DMS 273 (cell line): ENCODE data around the gene COQ2.
A peak's percentile ranks its signal among the peaks of the same experiment; 100 is the strongest.
"Not testable (repeated sequence)": the region's sequence is repeated elsewhere in the genome, so short reads cannot be mapped to it uniquely, and the experiment has no call there.

Source experiments
- DNase-seq: peaks from one replicate; lab custom pipeline; 2025; ENCODE audit not compliant: unreplicated experiment; lab: John Stamatoyannopoulos, UW

The COQ2 gene

DNA sequence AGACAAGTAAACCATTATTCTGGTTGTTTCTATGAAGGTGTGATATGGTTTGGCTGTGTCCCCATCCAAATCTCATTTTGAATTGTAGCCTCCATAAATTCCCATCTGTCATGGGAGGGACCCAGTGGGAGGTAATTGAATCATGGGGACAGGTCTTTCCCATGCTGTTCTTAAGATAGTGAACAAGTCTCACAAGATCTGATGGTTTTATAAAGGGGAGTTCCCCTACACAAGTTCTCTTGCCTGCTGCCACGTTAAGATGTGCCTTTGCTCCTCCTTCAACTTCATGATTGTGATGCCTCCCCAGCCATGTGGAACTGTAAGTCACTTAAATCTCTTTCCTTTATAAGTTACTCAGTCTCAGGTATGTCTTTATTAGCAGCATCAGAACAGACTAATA, 3.8 kb upstream of the COQ2 start:
- not testable (repeated sequence) for DNase-seq

DNA sequence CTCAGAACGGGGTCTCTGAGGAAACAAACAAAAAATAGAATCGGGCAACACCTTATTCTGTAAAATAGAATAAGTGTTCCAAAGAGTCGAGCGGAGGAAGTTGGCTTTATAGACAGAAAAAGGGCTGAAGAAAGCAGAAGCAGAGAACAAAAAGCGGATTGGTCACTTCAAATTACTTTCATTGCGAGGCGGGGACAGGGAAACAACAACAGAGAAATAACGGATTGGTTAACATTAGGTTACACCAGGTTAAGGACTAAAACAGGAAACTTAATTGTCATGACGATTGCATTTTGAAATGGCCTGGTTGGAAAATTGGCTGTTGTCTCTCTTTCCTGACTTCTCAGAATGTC, 433 bp upstream of the COQ2 start:
- peak; percentile 51 for DNase-seq

DNA sequence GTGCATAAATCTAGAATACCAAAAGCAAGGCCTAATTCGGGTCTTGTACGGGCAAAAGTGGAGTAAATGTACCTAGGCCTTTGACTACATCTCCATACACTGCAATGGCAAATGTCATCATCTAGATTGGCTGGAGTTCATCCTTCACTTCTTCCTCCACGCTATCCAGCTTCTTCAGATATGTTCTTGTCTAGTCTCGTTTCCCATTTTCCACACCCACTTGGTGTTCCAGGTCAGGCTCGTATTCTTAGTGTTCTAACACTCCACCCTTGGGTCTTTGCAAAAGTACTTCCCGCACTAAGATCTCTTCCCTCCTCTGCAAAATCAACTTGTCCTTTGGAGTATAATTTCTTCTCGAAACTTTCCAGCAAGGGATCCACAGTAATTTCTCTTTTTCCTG, 1.4 kb downstream of the COQ2 start:
- DNase-seq: peak; percentile 1

DNA sequence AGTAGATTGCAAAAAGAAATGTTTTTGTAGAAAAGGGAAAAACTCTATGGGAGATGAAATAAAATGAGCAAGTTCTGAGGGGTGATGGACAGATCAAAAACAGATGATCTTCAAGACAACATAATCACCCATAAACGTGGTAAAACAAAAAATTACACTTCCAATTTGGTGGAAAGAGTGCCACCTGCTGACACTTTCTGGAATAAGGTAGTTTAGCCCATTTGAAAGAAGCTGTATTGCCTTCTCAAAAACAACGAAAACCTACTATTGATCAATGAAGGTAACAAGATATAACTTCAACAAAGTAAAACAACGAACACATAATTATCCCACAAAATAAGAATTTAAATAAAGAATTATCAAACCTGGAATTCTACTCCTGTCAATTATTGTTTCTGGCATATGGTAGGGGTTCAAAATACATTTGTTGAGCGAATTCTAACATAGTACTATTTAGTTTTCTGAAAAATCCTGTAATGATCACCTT, 2.5 kb downstream of the COQ2 start:
- peak; percentile 64 for DNase-seq

DNA sequence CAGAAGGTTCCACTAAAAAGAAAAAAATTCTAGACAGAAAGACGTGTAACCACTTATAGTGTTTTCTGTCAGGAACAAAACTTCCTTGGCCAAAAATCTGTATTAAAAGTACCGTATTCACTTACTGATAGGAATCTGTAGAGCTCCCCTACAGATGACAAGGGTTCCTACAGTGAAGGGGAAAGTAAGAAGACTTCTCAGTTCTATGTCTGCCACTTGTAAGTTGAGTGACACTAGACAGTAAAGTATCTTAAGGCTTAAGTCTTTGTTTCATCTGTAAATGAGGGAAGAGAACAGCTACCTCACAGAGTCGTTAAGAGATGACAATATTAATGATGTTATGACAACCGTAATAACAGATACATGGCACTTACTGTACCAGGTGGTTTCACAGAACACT, 3.3 kb downstream of the COQ2 start:
- peak; percentile 1 for DNase-seq

DNA sequence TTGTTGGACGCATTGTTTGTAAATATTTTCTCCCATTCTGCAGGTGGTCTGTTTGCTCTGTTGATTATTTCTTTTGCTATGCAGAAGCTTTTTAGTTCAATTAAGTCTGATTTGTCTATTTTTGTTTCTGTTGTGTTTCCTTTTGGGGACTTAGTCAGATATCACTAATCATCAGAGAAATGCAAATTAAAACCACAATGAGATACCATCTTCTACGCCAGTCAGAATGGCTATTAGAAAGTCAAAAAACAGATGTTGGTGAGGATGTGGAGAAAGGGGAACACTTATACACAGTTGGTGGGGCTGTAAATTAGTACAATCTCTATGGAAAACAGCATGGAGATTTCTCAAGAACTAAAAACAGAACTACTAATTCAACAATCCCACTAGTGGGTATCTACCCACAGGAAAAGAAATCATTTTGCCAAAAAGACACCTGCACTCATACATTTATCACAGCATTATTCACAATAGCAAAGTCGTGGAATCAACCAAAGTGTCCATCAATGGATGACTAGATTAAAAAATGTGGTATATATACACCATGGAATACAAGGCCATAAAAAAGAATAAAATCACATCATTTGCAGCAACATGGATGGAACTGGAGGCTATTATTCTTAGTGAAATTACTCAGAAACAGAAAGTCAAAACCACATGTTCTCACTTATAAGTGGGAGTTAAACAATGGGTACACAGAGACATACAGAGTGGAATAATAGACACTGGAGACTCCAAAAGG, 8.1 kb downstream of the COQ2 start:
- DNase-seq: no peak

DNA sequence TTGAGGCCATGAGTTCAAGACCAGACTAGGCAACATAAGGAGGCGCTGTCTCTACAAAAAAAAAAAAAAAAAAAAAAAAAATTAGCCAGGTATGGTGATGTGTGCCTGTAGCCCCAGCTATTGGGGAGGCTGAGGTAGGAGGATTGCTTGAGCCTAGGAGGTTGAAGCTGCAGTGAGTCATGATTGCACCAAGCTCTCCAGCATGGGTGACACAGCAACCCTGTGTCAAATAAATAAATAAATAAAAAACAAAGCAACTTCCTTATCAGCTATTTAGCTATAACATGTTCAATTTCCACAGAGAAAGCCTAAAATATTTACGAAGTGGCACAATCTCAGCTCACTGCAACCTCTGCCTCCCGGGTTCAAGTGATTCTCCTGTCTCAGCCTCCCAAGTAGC, 10.7 kb downstream of the COQ2 start:
- not testable (repeated sequence) for DNase-seq

DNA sequence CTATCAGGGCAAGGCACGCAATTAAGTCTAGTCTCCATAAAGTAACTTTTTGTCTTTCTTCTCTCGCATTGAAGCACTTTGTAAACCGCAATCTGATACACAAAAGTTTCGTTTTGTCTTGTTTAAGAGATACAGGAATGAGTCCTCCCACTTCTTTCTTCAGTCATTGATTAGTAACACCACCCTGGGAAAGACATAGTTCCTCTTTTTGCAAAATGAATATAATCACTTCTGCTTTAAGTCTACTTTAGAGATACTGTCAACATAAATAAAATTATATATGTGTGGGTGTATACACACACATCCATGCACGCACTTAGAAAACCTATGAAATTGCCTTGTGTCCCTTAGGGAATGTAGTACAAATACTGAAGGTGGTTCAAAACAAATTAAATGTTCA, 11.7 kb downstream of the COQ2 start:
- DNase-seq: no peak

DNA sequence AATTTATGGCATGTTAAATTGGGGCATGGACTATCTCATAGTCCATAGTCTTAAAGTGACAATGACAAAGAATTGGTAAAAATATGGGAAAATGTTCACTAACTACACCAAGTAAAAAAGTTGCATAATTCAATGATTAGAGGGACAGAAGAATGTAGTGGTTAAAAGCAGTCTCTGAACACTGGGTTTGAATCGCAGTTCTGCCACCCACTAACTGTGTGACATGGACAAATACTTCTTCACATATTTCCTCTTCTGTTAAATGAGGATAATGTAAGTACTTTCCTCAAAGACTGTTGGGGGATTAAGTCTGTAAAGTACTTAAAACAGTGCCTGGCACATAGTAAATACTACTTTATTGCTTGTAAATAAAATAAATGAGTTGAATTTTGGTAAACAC, 15.3 kb downstream of the COQ2 start:
- DNase-seq: no peak

DNA sequence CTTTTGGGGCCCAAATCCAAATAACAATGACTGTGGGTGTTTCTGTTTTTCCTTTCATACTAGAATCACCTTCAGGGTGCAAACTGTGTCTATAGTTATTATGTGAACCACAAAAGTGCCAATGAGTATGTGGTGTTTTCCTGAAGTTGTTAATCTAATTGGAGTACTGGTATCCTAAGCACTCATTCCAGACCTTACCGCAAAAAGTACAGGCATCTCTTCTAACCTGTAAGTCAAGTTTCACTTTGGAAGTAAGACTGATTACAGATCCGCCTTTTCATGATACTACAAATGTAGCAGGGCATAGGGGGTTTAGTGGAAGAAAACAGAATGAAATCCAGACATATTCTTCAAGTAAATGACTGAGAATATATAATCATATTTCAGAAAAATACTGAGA, 16.1 kb downstream of the COQ2 start:
- no peak for DNase-seq

DNA sequence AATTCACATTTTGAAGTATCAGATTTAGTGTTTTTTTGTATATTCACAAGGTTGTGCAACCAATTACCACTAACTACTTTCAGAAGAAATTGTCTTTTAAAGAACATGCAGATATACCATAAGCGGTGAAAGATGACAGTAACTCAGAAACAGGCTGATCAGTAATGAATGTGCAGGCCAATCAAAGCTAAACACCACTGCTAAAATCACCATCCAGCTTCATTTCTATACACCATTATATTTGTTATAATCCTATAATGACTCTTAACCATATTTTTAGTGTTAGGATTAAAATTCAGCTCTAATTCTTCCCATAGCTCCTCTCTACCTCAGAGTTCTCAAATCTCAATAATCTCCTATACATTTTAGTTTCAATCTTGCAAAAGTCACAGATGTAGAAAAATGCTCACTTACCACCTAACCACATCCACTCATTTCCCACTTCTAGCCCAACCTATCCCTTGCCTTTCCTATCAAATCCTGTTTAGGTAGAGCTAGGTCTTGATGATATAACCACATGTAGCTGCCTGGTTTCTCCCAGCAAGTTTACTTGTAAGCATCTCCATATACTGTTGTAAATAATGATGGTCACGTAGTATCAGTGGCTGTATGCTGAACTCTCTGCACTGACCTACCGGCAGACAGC, 16.6 kb downstream of the COQ2 start:
- no peak for DNase-seq

DNA sequence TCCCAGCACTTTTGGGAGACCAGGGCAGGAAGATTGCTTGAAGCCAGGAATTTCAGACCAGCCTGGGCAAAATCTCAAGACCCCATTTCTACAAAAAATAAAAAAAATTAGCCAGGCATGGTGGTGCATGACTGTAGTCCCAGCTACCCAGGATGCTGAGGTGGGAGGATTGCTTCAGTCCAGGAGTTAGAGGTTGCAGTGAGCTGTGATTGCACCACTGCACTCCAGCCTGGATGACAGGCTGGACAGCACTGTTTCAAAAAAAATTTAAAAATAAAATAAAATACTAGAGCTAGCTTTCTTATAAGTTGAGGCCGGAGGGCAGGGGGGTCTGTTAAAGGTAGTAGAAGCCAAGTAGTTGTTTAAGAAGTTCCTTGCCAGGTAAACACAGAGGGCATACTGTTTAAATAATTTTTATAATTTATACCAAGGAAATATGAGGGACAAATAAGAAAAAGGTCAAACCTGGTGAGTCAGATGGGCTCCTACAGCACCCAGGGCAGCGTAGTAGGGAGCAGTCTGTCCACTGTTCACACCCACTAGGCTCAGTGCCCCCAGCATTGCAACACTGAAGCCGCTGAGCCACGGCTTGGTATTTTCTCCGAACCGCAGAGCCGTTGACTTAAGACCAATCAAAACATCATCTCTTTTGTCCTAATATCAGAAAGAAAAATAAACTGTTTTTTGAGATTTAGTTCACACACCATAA, 17.3 kb downstream of the COQ2 start:
- no peak for DNase-seq

DNA sequence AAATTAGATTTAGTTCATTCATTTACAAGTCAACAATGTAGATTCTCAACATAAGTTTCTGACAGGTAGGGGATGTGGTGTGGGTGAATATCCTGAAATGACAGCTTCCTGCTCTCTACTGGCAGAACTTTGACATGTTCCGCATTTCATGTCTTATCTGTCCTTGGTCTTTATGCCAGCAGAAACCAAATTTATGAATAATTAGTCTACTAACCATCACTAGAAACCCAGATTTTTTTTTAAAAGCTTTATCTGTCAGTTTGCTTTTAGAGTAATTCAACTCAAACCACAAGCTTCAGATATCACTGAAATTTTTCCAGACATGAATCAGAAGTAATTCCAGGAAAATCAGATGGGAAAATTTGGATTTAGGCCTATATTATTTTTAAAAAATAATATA, 17.9 kb downstream of the COQ2 start:
- DNase-seq: no peak

DNA sequence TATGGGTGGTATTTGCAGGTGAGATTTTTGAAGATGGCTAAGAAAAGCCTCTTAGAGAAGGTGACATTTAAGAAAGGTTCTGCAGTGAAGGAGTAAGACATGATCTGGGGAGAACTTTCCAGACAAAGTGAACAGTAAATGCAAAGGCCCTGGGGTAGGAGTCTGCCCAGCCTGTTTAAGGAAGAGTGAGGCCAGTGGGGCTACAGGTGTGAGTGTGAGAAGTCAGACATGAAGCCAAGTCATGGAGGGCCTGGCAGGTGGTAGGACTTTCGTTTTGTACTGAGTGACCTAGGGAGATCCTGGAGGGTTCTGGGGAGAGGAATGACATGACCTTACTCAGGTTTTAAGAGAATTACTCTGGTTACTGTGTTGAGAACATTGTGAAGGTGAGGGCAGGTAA, 21.5 kb downstream of the COQ2 start:
- no peak for DNase-seq

DNA sequence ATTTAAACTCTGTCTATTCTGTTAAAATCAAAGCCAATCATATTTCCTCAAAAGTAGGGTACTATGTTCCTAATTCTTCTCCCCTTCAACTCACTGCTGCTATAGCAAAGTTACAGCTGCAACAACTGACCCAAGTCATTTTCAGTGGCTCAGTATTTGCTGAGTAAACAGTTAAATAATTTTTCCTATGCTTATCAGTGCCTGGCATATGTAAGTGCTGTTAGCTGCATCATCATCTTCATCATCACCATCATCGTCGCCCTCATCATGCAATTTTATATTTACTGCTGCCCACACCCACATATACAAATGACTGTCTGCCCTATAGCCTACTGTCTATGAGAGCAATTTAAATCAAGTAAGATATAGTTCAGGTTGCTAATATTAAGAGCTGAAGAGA, 21.9 kb downstream of the COQ2 start:
- no peak for DNase-seq

DNA sequence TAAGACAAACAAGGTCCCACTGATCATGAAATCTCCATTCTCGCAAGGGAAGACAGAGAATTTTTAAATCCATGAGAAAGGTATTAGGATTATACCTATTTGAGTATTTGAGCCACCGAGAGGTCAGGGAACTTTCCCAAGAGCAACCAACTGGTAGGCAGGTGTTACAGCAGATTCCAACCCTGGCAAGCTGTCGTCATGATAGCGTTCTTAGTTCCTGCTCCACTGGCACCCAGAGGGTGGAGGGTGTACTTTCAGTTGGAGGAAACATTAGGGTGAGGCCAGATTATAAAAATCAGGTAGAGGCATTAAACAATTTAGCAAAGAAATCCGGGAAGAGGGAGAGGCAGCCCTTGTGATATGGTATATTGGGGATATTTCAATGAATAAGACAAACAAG, 23.3 kb downstream of the COQ2 start:
- no peak for DNase-seq

DNA sequence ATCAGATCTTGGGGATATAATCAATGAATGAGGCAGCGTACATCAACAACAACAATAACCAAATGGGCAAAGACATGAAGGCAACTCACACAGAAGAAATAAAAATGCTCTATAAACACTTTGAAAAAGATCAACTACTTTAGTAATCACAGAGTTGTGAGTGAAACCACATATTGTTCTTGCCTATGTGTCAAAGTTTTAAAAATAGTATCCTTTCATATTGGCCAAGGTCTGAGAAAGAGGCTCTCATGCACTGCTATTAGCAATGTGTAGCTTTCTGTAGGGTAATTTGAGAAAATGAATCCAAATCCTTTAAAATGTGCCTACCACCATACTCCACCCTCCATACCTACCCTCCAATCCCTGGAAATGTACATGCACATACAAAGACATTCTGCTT, 25.0 kb downstream of the COQ2 start:
- DNase-seq: no peak

DNA sequence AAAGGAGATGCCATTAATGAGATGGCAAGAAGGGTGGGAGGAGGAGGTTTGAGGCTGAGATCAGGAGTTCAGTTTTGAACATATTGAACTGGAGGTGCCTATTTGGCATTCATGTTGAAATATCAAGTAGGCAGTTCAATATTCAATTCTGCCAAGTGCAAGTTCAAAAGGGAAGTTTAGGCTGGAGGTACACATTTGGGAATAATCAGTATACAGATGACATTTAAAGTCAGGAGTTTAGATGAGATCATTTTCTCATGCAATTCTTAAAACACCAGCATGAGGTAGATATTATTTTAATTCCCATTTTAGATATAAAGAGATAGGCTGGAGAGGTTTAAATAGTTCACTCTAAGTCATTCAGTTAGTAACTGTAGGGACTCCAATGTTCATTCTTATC, 26.1 kb downstream of the COQ2 start:
- no peak for DNase-seq

DNA sequence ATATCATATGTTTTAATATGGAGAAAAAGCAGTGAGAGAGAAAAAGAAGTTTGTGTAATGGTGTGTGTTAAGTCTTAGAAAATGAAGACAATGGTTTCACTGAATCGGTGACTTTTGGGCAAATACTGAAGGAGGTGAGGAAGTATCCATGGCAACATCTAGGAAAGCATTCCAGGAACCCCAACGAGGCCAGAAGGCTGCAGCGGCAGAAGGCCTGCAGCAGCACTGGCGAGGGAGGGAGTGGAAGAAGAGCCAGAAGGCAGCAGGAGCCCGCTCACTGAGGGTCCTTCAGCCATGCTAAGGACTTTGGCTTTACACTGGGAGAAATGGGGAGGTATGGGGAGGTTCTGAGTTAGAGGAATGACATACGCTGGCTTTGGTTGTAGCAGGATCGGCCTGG, 26.8 kb downstream of the COQ2 start:
- DNase-seq: no peak

DNA sequence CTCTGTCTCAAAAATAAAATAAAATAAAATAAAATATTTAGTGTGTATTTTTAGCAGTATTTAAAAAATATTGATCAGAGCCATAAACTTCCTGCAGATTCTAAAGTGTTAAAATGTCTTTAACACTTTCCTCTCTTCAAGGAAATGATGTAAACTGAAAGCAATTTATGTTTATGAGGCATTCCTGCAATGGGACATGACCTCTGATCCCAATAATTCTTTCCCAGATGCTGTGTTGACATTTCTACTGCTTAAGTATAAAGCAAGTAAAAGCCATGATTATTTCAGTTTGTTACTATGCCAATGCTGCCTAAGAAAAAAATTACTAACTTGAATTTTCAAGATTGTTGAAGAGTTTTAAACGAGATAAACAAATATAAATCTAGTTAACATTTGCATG, 29.0 kb downstream of the COQ2 start:
- no peak for DNase-seq

DNA sequence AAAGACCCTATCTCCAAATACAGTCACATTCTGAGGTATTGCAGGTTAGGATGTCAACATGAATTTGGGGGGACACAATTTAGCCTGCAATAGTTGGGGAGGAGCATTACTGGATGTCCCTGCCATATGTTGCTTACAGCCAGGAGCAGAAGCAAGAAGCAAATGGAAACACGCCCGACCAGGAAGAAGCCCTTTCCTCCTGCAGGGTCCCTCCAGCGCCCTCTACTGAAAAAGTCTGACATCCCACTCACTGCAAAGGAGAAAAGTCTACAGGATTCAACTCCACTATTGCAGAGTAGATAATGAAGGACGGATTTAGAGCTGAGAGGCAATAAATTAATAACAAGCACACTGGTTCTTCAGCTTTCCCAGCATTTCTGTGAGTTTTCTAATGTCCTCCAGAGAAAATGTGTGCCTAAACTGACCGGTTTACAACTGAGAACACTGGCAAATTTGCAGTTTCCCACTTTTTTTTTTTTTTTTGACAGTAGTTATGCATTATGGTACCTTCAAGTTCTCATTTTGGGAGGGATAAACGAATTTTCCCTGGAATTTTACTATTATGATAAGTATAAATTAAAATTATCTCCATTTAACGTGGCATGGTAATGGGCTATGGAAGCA, 31.7 kb downstream of the COQ2 start:
- peak; percentile 86 for DNase-seq

DNA sequence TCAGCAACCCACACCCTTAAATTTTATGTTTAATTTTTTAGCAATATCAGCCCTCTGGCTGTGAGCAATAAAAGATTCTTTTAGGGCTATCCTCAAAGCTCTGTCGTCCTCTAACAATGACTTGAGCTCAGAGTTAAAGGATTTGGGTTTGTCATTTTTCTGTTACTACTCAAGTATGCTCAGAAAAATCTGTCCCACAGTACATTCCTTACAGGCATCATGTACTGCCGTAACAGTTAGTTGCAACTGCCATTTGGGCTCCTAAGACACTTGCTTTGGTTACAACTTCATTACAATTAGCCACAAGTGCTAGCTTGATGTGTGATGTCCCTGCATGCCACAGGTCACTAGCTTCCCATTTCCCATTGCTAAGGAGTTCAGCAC, 33.2 kb downstream of the COQ2 start:
- no peak for DNase-seq
